Amygdala (tissue), 56 donors: Measurements from ENCODE around the gene ATF6.
"Not testable (repeated sequence)": the region's sequence is repeated elsewhere in the genome, so short reads cannot be mapped to it uniquely, and the experiment has no call there.

Experiments
- DNase-seq, 56 donors: peaks; one replicate each; lab custom pipeline; 2025; lab: John Stamatoyannopoulos, UW

Gene ATF6

DNA sequence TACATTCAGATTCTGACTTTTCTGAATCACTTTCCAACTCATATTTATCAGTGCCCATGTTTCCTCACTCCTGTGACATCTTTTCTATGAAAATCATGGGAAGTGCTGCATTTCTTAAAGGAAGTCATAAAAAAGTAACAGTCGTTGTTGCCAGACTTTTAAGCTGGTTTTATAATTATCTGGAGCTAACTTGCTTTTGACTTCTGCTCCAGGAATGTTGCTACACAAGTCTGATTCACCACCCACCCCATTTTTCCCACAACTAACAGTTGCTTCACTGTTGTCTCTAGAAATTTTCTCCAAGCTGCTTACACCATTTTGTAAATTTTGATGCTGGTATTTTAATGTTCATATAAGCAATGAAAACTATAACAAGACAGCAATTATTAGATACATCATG, 32.6 kb upstream of the ATF6 start:
- no peak for DNase-seq

DNA sequence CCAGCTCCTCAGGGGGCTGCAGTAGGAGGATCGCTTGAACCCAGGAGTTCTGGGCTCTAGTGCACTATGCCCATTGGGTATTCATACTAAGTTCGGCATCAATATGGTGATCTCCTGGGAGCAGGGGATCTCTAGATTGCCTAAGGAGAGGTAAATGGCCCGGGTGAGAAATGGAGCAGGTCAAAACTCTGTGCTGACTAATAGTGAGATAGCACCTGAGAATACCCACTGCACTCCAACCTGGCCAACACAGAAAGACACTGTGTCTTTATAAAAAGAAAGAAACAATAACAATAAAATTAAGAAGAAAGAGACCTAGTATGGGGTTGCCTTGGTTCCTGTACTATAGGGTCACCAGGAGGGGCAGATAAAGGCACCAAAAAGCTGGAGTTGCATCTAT, 30.3 kb upstream of the ATF6 start:
- DNase-seq, result no peak

DNA sequence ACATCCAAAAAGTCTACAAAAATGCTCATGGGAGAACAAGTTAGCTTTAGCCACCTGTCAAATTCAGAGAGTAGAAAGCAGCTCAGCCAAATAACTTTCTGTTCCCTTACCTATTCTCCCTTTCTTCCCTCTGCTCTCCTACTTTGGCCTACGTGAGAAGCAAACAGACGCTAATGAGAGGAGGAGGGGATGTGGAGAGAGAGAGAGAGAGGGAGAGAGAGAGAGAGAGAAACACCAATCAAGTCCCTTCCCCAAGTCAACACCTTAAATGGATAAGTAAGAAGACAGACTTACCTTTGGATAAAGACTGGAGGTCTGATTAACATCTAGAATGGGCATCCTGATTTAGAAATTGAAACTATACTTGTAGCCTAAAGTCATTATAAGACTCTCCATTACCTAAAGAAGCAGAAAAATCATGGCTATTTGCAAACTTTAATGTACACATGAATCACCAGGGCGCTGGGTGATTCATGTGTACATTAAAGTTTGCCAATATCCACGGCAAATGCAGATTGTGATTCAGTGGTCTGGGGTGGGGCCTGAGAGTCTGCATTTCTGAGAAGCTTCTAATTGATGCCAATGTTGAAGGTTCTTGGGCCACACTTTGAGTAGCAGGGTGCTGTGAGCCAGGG, 29.7 kb upstream of the ATF6 start:
- DNase-seq, result no peak

DNA sequence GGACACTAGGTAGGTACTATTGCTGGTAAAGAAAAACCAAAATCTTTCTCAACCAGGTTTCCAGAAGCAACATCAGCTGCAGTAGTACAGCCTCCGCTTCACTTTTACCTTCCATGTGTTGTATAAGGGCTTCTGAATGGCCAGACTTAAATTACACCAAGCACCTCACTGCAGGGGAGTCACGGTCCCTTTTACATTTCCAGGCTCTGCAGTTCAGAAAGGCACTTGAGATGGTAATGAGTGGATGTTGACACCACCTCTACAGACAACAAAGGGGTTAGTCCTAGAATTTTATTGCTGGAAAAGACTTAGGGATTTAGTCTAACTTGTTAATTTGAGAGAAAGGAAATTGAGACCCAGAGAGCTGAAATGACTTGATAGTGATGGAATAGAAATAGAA, 28.5 kb upstream of the ATF6 start:
- DNase-seq, result no peak

DNA sequence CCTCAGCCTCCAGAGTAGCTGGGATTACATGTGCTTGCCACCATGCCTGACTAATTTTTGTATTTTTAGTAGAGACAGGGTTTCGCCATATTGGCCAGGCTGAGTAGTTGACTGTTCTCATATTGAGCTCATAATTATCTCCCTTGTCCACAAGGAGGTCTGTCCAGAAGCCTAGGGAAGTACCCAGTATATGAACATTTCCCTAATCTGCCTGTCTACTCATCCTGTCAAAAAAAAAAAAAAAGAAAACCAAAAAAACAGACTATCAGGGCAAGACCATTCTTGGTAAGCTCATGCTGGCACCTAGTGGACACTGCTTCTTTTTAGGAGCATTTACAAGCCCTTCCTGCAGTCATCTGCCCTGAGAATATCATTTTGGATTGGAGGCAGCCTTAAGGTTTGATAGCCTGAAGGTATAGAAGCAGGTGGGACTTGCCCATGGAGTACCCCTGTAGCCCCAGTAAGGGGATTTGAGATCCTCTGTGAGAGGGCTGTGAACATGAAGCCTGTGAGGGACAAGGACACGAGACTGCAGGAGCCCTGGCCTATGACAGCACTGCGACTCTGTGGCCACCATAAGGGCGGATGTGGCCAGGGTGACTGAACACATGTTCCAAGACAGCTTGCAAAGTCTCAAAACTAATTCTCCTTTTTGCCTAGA, 27.4 kb upstream of the ATF6 start:
- peak in 16 of 56 donors; percentile 2 to 44 (median 19) for DNase-seq

- peak in 11 of 56 donors; percentile 2 to 35 (median 7) for DNase-seq
Observed at GRCh38 chr1:161739865-161740566, 26.1 kb upstream of the ATF6 start.

GRCh38 chr1:161740921-161741320, 25.2 kb upstream of the ATF6 start:
- no peak for DNase-seq

DNA sequence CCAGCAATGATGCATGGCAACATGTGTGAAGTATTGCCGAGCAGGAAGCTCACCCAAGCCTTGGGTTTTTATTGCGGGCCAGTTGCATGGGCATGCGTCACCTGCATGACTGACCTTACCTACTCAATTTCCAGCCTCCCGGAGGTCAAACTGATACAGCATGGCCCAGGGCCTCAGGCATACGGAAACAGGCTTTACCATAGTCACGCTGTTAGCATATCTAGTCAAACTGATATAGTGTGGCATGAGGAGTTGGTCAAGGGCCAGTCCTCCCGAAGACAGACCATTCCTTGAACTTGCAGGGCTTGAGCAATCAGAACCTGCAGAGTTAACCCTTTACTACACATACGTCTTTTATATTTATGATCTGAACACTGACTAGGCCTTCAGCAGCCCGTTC, 22.9 kb upstream of the ATF6 start:
- DNase-seq, result no peak

GRCh38 chr1:161747801-161748200, 18.3 kb upstream of the ATF6 start:
- DNase-seq, result no peak

DNA sequence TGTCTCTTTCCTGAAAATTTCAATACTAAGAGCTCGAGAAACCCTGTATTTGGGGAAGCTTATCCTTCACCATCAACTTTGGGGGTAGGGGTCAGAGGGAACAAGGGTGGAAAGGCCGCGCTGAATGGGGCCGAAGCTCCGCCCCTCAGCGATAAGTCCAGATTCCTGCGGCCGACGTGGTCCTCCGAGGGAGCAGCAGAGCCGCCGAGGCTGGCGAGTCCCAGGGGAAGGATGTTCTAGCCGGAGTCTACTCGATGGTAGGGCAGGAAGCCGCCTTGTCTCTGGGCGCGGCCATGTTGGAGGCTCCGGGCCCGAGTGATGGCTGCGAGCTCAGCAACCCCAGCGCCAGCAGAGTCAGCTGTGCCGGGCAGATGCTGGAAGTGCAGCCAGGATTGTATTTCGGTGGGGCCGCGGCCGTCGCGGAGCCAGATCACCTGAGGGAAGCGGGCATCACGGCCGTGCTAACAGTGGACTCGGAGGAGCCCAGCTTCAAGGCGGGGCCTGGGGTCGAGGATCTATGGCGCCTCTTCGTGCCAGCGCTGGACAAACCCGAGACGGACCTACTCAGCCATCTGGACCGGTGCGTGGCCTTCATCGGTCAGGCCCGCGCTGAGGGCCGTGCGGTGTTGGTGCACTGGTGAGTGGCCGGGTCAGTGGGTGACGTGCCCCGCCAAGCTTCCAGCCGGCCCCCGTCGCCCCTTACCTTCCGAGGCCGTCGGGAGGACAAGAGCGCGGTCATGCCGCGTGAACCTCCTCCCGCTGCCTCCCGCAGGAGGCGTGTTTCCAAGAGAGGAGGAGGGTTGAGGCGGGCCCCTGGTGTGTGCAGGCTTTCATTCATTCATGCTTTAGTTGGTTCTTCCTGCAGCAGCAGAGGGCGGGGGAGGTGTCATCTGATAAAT, 16.4 kb upstream of the ATF6 start, which contains the start of gene DUSP12:
DUSP12 (plus strand) TSS at position 278 of the 899 bp plus-strand sequence; CDS start at position 294, 16 bp downstream.
- peak; percentile 26 to 94 (median 87) for DNase-seq

- DNase-seq, result no peak
Observed at GRCh38 chr1:161763522-161764098, 2.5 kb upstream of the ATF6 start.

- no peak for DNase-seq
Observed at GRCh38 chr1:161768461-161768860, 2.3 kb downstream of the ATF6 start.

- no peak for DNase-seq
Observed at GRCh38 chr1:161768986-161769672, 3.0 kb downstream of the ATF6 start.

GRCh38 chr1:161769673-161770045, 3.5 kb downstream of the ATF6 start:
- DNase-seq, result not testable (repeated sequence)

GRCh38 chr1:161770250-161770649, 4.1 kb downstream of the ATF6 start:
- DNase-seq, result no peak

GRCh38 chr1:161771161-161771560, 5.0 kb downstream of the ATF6 start:
- no peak for DNase-seq

DNA sequence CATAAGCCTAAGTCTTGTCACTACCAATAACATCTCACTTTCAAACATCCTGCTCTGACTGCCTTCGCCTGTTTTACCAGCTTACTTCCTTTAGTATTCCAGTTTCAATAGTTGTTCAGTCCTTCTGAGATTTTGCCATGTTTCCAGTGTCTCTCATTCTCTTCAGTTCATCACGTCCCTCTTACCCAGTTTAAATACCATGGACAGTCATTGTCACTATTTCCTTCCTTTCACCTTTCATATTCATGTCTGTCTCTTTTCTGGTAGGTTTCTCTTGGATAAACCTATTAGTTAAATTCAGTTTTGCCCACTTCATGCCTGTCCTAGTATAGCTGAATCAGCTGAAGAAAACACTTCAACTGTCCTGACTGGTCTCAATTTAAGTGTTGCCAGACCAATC, 5.9 kb downstream of the ATF6 start:
- no peak for DNase-seq

DNA sequence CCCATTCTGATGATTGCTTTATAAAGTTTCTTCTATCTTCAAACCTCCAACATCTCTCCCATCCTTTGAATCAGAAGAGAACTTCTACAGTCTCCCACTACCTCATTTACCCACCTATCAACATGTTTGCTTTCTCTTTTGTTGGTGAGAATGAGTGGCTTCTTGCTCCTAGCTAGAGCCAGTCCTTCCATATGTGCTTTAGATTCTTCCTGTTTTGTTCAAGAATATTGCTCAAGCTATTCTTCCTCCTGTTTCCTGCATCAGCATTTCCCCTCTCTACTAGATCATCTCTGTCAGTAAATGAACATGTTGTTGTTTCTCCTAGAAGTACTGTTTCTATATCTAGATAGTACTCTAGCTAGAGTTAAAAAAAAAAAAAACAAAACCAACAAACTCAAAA, 6.3 kb downstream of the ATF6 start:
- no peak for DNase-seq

DNA sequence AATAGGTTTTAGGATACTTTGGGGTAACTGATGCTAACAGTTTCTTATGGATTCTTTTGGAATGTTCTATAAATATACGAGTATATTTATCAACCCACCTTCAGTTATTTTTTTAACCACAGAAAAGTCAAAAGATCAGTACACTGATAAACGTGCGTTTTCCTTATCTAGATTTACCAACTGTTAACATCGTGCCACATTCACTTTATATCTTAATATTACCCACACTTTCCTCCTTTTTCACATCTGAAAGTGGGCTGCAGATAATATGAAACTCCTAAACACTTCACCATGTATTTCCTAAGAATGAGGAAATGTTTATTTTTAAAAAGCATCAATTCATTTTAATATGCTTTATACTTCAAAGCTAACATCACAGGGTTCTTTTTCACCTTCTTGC, 7.7 kb downstream of the ATF6 start:
- no peak for DNase-seq

- no peak for DNase-seq
Observed at GRCh38 chr1:161777261-161777660, 11.1 kb downstream of the ATF6 start.
